ENCODE results near the gene PAEP.

DNA sequence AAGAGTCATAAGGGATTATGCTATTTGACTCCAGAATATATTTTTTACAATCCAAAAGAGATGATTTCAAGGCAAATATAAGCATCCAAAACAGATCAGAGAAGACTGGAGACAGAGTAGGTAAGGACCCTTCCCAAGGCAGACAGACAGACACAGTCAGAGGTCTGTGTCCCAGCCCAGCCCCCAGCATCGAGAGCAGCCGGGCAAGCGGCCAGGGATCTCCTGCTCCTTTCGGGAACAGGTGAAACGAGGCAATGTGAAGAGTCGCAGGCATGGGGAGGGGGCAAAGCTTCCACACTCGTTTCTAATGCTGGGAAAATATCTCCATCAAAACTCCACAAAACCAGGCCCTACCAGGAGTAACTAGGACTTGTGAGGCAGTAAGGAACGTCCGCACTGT, 5.8 kb downstream of the PAEP start:
- TF ChIP-seq HDGF (IDR thresholded peaks at IDR 0.05; ENCODE audit: borderline replicate concordance) (no peak), FOXK2 (IDR thresholded peaks at IDR 0.05) (no peak), CTBP1 (IDR thresholded peaks at IDR 0.05; ENCODE audit: borderline replicate concordance) (no peak), SUZ12 (IDR thresholded peaks at IDR 0.05) (no peak), LEF1 (IDR thresholded peaks at IDR 0.05; ENCODE audit: borderline replicate concordance) (no peak), SP1 (IDR thresholded peaks at IDR 0.05) (no peak), FOXM1 (IDR thresholded peaks at IDR 0.05; ENCODE audit: borderline replicate concordance) (no peak), ELF4 (IDR thresholded peaks at IDR 0.05) (no peak), NFRKB (IDR thresholded peaks at IDR 0.05) (no peak), BHLHE40 (IDR thresholded peaks at IDR 0.05; ENCODE audit: borderline replicate concordance) (no peak), ZNF384 (IDR thresholded peaks at IDR 0.05) (no peak), FOXA1 (IDR thresholded peaks at IDR 0.05) (no peak), ARNT (IDR thresholded peaks at IDR 0.05) (no peak)

Data from HEK293T (cell line).